Epithelial cell of esophagus (primary cell): ENCODE data around the gene PLA2G4A.

Source experiments
- DNase-seq: peaks from one replicate; pipeline ENCODE4 v3.0.0; 2010; ENCODE audit warnings: low read depth
- H3K4me3 ChIP-seq: 2 replicates; pipeline ENCODE4 v1.5.1; 2011; ENCODE audit warnings: mild to moderate bottlenecking, low read length, control low read depth
- CTCF ChIP-seq: IDR thresholded peaks from 2 replicates; pipeline ENCODE4 v1.5.1; 2011; ENCODE audit warnings: low read depth, mild to moderate bottlenecking, low read length, control low read depth, inconsistent platforms; ENCODE audit not compliant: insufficient read depth; ENCODE audit errors: missing control alignments

Gene PLA2G4A

GRCh38 chr1:186849826-186850225, 21.1 kb downstream of the PLA2G4A start:
- TF ChIP-seq CTCF: no peak
- DNase-seq: no peak
- H3K4me3 ChIP-seq: no peak overlapping the region

- no peak overlapping the region for H3K4me3 ChIP-seq
- DNase-seq: no peak
- no peak for TF ChIP-seq CTCF
Observed at GRCh38 chr1:186854102-186854501, 25.4 kb downstream of the PLA2G4A start.

GRCh38 chr1:186858923-186859322, 30.2 kb downstream of the PLA2G4A start:
- peak; percentile 96 for DNase-seq
- no peak for TF ChIP-seq CTCF
- H3K4me3 ChIP-seq: no peak overlapping the region

GRCh38 chr1:186859995-186860394, 31.2 kb downstream of the PLA2G4A start:
- H3K4me3 ChIP-seq: no peak overlapping the region
- TF ChIP-seq CTCF: no peak
- DNase-seq: no peak

GRCh38 chr1:186864296-186864695, 35.5 kb downstream of the PLA2G4A start:
- TF ChIP-seq CTCF: no peak
- DNase-seq: no peak
- no peak overlapping the region for H3K4me3 ChIP-seq

- H3K4me3 ChIP-seq: no peak overlapping the region
- no peak for DNase-seq
- no peak for TF ChIP-seq CTCF
Observed at GRCh38 chr1:186865253-186865652, 36.5 kb downstream of the PLA2G4A start.

GRCh38 chr1:186865857-186866256, 37.1 kb downstream of the PLA2G4A start:
- DNase-seq: no peak
- H3K4me3 ChIP-seq: no peak overlapping the region
- TF ChIP-seq CTCF: no peak
